Transverse colon (tissue), 4 donors: ENCODE results near the gene ACVR2A.

ENCODE experiments used
- EP300 ChIP-seq: sonication (generic); formaldehyde crosslinking; IDR thresholded peaks from one replicate; pipeline ENCODE4 v1.6.1; 2017; ENCODE audit warnings: antibody characterized with exemption, low read depth
- POLR2AphosphoS5 ChIP-seq, 3 donors: sonication (generic); formaldehyde crosslinking; IDR thresholded peaks; one replicate each; pipeline ENCODE4 v1.6.1; 2016; ENCODE audit warnings: antibody characterized with exemption in 3 of 3
- TF ChIP-seq, protein P1 (sequence below), 5 experiments: fragments of 200-600 bp in 3 of 5; fragments of 450-650 bp in 2 of 5; sonication (generic) in 3 of 5; IDR thresholded peaks; 1 replicate in 2 of 5; 2 replicates in 3 of 5; pipeline ENCODE4 v1.5.1; 2016 to 2017; ENCODE audit warnings: antibody characterized with exemption in 5 of 5, inconsistent platforms in 3 of 5, mild to moderate bottlenecking in 2 of 5, moderate library complexity in 1 of 5

DNA sequence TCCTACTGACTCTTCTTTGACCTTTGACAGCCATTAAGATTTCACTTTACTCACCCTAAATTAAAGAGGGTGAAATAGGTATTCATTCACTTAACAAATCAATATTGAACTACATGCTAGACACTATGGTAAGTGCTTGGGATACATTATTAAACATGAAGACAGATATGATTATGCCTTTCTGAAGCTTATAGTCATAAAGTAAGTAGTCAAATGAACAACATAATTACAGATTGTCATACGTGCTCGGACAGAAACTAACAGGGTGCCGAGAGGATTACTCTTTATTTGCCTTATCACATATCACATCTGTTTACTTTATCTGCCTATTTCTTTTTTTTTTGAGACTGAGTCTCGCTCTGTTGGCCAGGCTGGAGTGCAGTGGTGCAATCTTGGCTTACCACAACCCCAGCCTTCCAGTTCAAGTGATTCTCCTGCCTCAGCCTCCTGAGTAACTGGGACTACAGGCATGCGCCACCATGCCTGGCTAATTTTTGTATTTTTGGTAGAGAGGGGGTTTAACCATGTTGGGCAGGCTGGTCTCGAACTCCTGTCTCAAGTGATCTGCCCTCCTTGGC is 9.8 kb downstream of the ACVR2A start:
- TF ChIP-seq, protein P1, sequence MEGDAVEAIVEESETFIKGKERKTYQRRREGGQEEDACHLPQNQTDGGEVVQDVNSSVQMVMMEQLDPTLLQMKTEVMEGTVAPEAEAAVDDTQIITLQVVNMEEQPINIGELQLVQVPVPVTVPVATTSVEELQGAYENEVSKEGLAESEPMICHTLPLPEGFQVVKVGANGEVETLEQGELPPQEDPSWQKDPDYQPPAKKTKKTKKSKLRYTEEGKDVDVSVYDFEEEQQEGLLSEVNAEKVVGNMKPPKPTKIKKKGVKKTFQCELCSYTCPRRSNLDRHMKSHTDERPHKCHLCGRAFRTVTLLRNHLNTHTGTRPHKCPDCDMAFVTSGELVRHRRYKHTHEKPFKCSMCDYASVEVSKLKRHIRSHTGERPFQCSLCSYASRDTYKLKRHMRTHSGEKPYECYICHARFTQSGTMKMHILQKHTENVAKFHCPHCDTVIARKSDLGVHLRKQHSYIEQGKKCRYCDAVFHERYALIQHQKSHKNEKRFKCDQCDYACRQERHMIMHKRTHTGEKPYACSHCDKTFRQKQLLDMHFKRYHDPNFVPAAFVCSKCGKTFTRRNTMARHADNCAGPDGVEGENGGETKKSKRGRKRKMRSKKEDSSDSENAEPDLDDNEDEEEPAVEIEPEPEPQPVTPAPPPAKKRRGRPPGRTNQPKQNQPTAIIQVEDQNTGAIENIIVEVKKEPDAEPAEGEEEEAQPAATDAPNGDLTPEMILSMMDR (IDR thresholded peaks at IDR 0.05): no peak
- no peak for TF ChIP-seq EP300
- no peak for TF ChIP-seq POLR2AphosphoS5 (IDR thresholded peaks at IDR 0.05)
